Astrocyte of the spinal cord (primary cell): Measurements from ENCODE around the gene NDUFA13.

Experiments
- DNase-seq: peaks from one replicate; pipeline ENCODE4 v3.0.0; 2011; ENCODE audit warnings: low read depth, low spot score
- H3K4me3 ChIP-seq: 2 replicates; pipeline ENCODE4 v1.5.1; 2011; ENCODE audit warnings: low read depth, mild to moderate bottlenecking, low read length, moderate library complexity
- in situ Hi-C: cut with HindIII; loops from 2 replicates; pipeline ENCODE4 v1.10.0; 2017; ENCODE audit warnings: low sequenced_read_pairs
- TF ChIP-seq, protein P1 (sequence below): IDR thresholded peaks from 2 replicates; pipeline ENCODE4 v1.5.1; 2012; ENCODE audit warnings: low read depth, mild to moderate bottlenecking, low read length, inconsistent platforms

Gene NDUFA13

DNA sequence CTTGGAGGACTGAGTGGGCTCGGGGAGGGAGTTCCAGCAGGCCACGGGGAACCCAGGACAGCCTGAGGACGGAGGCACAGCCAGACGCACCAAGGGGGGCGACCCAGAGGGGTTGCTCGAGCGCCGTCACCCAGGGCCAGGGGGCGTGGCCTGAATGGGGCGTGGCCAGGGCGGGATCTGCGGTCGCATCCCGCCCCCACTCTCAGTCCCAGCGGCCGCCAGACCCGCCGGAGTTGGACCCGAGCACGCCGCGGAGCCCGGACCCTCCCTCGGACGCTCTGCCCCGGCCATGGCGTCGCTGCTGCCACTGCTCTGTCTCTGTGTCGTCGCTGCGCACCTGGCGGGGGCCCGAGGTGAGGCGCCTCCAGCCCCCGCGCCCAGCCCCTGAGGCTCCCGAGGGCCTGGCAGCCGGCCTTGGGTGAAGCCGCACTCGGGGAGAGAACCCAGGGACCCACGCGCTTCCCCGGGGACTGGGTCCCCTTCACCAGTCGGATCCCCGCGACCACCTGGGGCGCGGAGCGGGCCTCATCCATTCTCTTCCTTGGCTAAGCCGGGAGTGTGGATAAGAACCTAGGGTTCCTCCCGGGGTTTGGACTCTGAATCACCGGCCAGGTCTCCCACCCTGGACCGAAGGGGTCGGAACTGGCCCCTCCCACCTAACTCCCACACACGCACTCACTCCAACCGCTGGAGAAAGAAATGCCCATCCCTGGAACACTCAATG lies 22.2 kb downstream of the NDUFA13 start, which contains the start of gene CILP2:
CILP2 (plus strand) TSS at position 205 of the 724 bp plus-strand sequence; CDS start at position 290, 85 bp downstream.
- TF ChIP-seq, protein P1, sequence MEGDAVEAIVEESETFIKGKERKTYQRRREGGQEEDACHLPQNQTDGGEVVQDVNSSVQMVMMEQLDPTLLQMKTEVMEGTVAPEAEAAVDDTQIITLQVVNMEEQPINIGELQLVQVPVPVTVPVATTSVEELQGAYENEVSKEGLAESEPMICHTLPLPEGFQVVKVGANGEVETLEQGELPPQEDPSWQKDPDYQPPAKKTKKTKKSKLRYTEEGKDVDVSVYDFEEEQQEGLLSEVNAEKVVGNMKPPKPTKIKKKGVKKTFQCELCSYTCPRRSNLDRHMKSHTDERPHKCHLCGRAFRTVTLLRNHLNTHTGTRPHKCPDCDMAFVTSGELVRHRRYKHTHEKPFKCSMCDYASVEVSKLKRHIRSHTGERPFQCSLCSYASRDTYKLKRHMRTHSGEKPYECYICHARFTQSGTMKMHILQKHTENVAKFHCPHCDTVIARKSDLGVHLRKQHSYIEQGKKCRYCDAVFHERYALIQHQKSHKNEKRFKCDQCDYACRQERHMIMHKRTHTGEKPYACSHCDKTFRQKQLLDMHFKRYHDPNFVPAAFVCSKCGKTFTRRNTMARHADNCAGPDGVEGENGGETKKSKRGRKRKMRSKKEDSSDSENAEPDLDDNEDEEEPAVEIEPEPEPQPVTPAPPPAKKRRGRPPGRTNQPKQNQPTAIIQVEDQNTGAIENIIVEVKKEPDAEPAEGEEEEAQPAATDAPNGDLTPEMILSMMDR, result no peak
- no peak for DNase-seq
- in situ Hi-C loops, result no loop called here
- H3K4me3 ChIP-seq, result no peak within 1 kb of the TSS

DNA sequence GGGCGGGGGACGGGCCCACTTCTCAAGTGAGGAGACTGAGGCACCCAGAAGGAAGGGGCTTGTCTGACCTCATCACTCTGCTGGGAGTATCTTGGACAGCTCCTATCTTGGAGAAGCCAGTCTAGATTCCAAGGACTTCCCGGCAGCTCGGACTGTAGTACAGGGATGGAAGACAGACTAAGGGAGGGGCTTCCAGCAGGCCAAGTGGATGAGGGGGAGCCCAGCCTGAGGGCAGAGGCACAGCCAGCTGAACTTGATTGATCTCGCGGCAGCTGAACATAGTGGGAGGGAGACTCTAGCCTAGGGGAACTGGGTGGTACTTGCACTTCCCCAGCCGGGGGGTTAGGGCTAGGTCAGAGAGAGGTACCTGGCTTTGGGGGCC lies 22.8 kb downstream of the NDUFA13 start:
- DNase-seq, result no peak
- in situ Hi-C loops, result no loop called here
- TF ChIP-seq, protein P1, result no peak
- H3K4me3 ChIP-seq, result no peak overlapping the region

DNA sequence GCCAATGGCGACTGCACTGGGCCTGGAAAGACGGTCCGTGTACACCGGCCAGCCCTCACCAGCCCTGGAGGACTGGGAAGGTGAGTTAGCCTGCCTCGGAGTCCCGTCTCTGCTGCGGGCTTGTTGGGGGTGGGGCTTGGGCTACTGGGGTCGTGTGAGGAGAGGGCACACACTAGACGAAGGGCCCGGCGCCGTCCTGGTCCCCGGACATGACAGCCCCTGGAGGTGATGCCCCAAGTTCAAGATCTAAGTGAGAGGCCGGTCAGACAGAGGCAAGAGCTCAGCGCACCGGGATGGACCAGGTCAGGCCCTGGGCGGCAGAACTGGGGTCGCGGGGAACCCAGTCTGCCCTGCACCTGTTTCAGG lies 23.7 kb downstream of the NDUFA13 start:
- in situ Hi-C loops, result no loop called here
- TF ChIP-seq, protein P1, result no peak
- no peak overlapping the region for H3K4me3 ChIP-seq
- DNase-seq, result no peak

DNA sequence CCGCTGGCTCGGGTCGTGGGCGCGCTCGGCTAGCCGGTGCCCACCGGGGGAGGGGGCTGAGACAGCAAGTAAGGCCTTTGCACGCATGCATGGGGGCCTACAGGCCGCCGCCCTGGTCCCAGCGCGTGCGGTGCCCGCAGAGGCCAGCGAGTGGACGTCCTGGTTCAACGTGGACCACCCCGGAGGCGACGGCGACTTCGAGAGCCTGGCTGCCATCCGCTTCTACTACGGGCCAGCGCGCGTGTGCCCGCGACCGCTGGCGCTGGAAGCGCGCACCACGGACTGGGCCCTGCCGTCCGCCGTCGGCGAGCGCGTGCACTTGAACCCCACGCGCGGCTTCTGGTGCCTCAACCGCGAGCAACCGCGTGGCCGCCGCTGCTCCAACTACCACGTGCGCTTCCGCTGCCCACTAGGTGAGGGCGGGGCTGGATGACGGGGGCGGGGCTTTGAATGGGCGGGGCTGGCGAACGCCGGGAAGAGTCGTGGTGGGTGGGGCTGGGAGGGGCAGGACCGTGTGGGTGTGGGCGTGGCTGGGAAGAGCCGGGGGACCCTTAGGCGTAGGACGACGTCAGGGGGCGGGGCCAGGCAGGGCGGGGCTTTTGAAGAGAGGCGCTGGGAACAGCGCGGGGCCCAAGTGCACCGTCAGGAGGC lies 24.2 kb downstream of the NDUFA13 start:
- in situ Hi-C loops, result no loop called here
- peak; percentile 62 for DNase-seq
- H3K4me3 ChIP-seq, result no peak overlapping the region
- TF ChIP-seq, protein P1, result no peak

DNA sequence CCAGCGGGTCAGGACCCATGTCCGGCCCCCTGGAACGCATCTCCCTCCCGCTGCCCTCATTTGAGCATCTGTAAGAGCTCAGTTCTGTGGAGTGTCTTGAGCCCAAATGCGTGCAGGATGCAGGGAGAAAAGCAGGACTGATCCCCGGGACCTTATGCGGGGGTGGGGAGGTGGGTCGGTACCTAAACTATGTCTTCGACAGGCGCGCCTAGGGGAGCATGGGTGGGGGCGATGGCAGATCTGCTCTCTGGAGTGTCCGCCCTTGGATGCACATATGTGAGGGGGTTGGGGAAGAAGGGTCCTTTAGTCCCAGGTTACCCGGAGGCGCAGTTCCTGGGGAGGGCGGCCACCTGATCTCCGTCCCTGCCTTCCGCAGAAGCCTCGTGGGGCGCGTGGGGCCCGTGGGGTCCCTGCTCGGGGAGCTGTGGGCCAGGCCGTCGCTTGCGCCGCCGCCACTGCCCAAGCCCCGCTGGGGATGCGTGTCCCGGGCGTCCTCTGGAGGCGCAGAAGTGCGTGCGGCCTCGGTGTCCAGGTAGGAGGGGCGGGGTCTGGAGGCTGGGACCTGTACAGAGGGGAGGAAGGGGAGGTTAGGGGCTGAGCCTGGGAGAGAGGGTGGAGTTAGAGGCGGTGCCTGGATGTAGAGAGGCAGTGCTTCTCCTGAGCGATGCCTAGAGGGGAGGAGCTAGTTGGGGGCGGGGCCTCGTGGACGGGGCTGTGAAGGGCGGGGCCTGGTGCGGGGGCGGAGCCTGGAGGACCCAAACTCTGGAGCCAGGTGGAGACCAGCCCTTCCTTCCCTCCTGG lies 24.9 kb downstream of the NDUFA13 start:
- H3K4me3 ChIP-seq, result peak overlapping the region; percentile 13
- DNase-seq, result no peak
- TF ChIP-seq, protein P1, result no peak
- in situ Hi-C loops, result no loop called here

DNA sequence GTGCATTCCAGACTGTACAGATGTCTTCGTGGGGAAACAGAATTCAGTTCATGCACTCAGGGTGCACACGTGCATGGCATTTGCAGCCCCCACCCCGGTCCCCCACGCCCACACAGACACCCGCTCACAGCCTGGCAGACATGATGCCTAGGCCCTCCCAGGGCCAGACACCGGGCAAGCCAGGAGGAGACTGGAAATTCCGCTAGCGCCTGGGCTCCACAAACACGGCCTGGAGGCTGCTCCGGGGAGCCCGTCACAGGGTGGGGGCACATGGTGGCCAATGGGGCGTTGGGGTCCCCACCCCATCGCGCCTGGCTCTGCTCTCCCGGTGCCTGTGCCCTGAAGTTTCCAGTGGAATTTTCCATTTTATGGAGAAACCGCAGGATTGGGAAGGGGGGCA lies 25.6 kb downstream of the NDUFA13 start:
- H3K4me3 ChIP-seq, result no peak overlapping the region
- no peak for DNase-seq
- in situ Hi-C loops, result no loop called here
- TF ChIP-seq, protein P1, result no peak
